ENCODE measurements around the gene MPDU1.

Gene MPDU1

DNA sequence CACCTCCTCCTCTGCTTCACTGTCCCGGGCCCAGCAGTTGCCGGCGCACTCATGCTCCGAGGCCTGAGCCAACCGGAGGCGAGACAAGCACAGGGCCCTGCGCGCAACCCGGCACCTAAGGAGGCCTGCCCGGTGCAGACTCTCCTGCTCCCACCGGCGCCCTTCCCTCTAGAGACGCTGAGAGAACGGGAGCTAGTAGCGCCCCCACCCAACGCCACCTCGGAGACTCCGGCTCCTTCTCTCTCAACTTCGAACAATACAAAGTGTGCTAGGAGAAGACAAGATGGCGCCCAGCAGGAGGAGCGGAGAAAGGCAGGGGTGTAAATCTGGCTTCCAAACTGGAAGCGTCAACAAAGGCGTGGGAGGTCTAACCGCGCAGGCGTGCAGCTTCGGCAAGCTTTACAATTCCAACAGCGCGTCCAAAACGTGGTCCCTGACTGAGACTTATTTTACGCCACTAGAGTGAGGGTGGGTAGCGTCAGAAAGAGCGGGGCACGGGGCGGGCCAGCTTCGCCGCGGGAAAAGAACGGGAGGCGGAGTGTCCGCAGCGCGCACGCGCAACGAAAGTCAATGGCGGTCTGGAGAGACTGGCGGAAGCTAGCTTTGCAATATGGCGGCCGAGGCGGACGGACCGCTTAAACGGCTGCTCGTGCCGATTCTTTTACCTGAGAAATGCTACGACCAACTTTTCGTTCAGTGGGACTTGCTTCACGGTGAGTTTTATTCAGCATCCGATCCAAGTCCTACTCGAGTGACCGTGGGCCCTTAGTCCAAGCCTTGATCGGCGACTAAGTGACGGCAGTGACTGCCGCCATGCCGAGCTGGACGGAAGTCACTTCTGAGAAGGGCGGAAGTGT is at the start of gene MPDU1:
TSS of gene MPDU1 (plus strand) at position 600 of the 857 bp plus-strand sequence. CDS start at position 611, 11 bp downstream.
- DNase-seq (ENCODE audit: low read depth) = peak; percentile 90

- DNase-seq (ENCODE audit: low read depth) = no peak
These were observed 45.6 kb upstream of the MPDU1 start for GRCh38 chr17:7538050-7538449.

DNA sequence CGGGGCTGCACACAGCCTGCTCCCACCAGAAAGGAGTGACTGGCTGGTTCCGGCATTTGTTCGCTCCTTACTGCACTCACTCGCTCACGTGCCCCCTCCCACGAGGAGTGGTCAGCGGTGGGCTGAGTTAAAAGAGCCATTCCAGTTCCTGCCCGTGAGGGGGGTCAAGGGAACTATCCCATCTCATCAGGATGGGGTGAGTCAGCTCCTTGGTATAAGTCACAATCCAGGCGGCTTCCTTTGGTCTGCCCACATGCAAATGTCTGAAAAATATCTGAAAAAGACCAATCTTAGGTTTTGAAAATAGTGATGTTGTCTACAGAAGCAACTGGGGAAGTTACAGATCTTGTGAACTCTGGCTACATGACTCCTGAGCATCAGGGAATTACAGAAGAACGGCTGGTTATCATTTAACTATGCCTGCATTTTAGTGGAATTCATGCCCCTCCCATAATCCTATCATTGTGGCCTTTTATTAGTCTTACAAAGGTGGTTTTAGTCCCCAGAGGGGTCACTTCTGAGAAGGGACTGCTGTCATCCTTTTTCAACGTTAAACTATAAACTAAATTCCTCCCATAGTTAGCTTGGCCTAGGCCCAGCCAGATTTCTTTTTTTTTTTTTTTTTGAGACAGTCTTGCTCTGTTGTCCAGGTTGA is 44.6 kb upstream of the MPDU1 start:
- no peak for DNase-seq (ENCODE audit: low read depth)

DNA sequence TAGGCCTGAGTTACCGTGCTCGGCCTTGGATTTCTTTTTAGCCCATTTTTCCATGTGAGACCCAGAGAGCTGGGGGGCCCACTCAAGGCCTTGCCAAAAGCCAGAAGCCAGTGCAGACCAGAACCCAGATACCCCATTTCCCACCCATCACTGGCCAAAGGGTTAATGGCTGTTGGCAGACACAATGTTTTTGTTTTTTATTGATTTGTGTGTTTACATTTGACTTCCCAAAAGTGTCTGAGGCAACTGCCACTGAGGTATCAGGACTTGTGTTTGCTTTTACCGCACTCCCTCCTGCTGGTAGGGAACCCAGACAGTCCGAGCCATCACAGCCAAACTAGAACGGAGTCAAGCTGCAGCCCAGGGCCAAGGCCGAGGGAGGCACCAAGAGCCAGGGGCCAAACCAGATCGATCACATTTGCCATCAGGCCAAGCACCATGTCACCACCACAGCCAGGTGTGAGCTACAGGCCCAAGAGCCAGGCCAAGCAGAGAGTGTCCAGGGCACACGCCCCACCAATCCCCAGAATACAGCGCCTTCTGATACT is 42.5 kb upstream of the MPDU1 start:
- no peak for DNase-seq (ENCODE audit: low read depth)

GRCh38 chr17:7544911-7545310 is 38.7 kb upstream of the MPDU1 start:
- no peak for DNase-seq (ENCODE audit: low read depth)

- peak; percentile 41 for DNase-seq (ENCODE audit: low read depth)
These were observed 34.9 kb upstream of the MPDU1 start, which contains the start of gene TNFSF12 for GRCh38 chr17:7548585-7549400. Gene TNFSF12 (plus strand): TSS chr17:7549058. CDS start chr17:7549154, 96 bp downstream.

DNA sequence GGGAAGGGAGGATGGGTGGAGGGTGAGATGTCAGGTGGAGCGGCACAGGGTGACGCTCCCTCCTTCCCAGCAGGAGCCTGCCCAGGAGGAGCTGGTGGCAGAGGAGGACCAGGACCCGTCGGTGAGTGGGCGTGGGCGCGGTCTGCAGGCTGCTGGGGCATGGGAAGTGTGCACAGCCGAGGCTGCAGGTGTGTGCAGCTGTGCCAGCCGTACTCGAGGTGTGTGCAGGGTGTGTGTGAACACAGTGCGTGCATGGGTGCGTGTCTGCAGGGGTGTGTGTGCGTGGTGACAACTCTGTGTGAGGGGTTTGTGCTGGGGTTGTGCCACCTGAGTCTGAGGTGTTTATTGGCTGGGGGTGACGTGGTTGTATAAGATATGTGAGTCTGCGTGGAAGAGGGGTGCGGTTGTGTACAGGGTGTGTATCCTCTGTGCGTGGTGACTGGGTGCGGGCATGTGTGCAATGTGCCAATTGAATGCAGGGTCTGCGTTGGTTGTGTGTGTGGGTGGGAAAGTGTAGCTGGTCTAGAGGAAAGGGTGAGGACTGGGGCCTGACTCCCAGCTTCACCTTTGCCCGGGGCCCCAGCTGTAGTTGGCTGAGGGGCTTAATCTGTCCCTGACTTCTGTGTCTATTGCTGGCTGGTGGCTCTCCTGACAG is 34.1 kb upstream of the MPDU1 start:
- DNase-seq (ENCODE audit: low read depth) = no peak

DNA sequence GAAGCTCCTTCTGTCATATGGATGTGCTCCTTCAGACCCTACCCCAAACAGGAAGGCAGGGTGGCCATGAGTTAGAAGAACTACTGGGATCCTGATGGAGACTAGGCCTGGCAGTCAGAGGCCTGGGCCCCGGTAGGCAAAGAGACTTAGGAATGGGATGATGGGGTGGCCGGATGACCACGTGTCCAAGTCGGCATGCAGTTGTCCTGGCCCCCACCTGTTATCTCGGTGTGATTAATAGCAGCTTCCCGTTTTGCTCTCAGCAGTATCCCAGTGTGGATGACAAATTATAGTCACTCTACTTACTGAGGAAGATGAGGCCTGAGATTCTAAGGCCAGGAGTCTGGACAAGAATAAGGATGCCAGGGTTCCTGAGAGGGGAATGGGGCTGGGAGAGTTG is 33.3 kb upstream of the MPDU1 start:
- no peak for DNase-seq (ENCODE audit: low read depth)

GRCh38 chr17:7551396-7551795 is 32.3 kb upstream of the MPDU1 start:
- DNase-seq (ENCODE audit: low read depth) = no peak

GRCh38 chr17:7552621-7553051 is 31.0 kb upstream of the MPDU1 start:
- DNase-seq (ENCODE audit: low read depth) = no peak

DNA sequence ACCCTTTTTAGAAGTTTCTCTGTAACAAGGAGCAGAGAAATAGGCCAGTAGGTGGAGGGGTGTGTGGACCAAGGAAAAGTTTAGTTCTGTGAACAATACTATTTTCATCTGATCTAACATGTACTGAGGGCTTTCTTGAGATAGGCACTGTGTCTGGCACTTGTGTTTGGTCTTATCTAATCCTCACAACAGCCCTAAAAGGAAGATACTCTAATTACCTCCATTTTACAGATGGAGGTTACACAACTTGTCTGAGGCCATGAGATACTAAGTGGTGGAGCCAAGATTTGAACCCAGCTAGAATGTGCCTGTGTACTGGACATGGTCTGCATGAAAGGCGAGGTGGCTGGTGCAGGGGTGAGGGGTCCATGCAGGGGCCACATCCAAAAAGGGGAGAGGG is 30.3 kb upstream of the MPDU1 start:
- DNase-seq (ENCODE audit: low read depth) = no peak

- DNase-seq (ENCODE audit: low read depth) = no peak
These were observed 28.2 kb upstream of the MPDU1 start for GRCh38 chr17:7555320-7555948.

DNA sequence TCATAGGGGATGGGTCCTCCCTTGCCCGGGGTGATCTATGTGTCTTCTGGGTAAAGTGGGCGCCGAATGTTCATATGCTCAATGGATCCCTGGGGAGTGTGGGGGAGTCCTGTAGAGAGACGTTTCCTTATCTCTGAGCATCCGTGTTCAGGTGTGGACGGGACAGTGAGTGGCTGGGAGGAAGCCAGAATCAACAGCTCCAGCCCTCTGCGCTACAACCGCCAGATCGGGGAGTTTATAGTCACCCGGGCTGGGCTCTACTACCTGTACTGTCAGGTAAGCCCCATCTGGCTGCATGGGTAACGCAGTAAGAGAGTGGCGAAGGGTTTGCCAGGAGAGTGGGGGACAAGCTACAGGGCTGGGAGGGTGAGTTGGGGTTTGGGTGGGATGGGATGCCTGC is 27.0 kb upstream of the MPDU1 start:
- no peak for DNase-seq (ENCODE audit: low read depth)

- DNase-seq (ENCODE audit: low read depth) = no peak
These were observed 26.4 kb upstream of the MPDU1 start for GRCh38 chr17:7557147-7557764.

- no peak for DNase-seq (ENCODE audit: low read depth)
These were observed 25.7 kb upstream of the MPDU1 start for GRCh38 chr17:7557775-7558543.

GRCh38 chr17:7558544-7559319 is 24.9 kb upstream of the MPDU1 start, which contains the start of gene TNFSF13:
Gene TNFSF13 (plus strand): TSS chr17:7558750. CDS start chr17:7559040, 290 bp downstream.
- no peak for DNase-seq (ENCODE audit: low read depth)

DNA sequence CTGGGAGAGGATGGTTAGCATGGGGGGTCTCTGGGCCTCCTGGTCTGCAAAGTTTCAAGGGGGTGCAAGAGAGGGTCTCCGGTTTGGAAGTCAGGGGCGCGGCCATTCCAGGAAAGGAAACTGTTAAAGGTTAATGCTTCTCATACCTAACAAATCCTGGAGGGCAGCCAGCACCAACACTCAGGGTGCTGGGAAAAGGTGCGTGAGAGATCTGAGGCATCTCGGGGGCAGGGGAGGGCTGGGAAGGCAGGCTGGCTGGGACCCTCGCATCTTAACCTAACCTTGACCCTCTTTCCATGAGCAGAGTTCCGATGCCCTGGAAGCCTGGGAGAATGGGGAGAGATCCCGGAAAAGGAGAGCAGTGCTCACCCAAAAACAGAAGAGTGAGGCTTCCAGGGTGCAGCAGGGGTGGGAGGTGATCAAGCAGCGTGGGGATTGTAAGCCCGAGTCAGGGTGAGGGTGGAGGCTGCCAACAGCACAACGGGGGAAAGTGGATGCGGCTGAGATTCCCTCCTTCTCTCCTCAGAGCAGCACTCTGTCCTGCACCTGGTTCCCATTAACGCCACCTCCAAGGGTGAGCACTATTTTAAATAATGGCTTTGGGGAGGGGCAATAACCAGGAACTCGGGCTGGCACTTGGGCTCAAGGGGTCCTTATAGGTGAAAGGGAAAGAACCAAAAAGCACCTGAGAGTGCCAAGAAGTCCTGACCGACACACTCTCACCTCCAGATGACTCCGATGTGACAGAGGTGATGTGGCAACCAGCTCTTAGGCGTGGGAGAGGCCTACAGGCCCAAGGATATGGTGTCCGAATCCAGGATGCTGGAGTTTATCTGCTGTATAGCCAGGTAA is 24.1 kb upstream of the MPDU1 start:
- DNase-seq (ENCODE audit: low read depth) = no peak
